Breast epithelium (tissue), 4 donors: ENCODE measurements around the gene C2orf74. TPM values are rescaled to one million over a fixed set of nuclear protein-coding genes. Genes with fewer than 3 reads are reported as not detected.
"Not testable (repeated sequence)": the region's sequence is repeated elsewhere in the genome, so short reads cannot be mapped to it uniquely, and the experiment has no call there.

Experiments used
- DNase-seq, 2 donors: peaks; one replicate each; pipeline ENCODE4 v3.0.0-alpha.2; 2019; ENCODE audit warnings: low spot score in 2 of 2
- H3K27ac ChIP-seq, 2 donors: fragments of 200-600 bp; sonication (generic) in 1 of 2; one replicate each; pipeline ENCODE4 v1.5.1; 2016 to 2019; ENCODE audit warnings: mild to moderate bottlenecking in 1 of 2
- H3K27me3 ChIP-seq, 2 donors: fragments of 200-600 bp; sonication (generic) in 1 of 2; one replicate each; pipeline versions ENCODE4 v1.5.1 to v1.6.0; 2017 to 2019; ENCODE audit warnings: control low read depth in 1 of 2, mild to moderate bottlenecking in 1 of 2
- H3K36me3 ChIP-seq: fragments of 200-600 bp; one replicate; pipeline ENCODE4 v1.5.1; 2019
- H3K4me1 ChIP-seq, 2 donors: fragments of 200-600 bp; sonication (generic); one replicate each; pipeline ENCODE4 v1.5.1; 2016 to 2019; ENCODE audit warnings: control low read depth in 1 of 2
- H3K4me3 ChIP-seq, 3 donors: fragments of 200-600 bp; sonication (generic); 1 replicate in 2 of 3; 2 replicates in 1 of 3; pipeline ENCODE4 v1.5.1; 2016 to 2019; ENCODE audit warnings: mild to moderate bottlenecking in 3 of 3, moderate library complexity in 2 of 3
- H3K9me3 ChIP-seq, 2 donors: fragments of 200-600 bp; sonication (generic) in 1 of 2; one replicate each; pipeline ENCODE4 v1.5.1; 2016 to 2019; ENCODE audit warnings: control low read depth in 1 of 2
- CTCF ChIP-seq, 3 donors: fragments of 450-650 bp; IDR thresholded peaks; one replicate each; pipeline ENCODE4 v1.5.1; 2016 to 2017; ENCODE audit warnings: antibody characterized with exemption in 3 of 3, mild to moderate bottlenecking in 3 of 3, moderate library complexity in 3 of 3
- POLR2A ChIP-seq: fragments of 450-650 bp; IDR thresholded peaks from one replicate; pipeline ENCODE4 v1.6.1; 2016; ENCODE audit warnings: antibody characterized with exemption, mild to moderate bottlenecking, moderate library complexity
- POLR2AphosphoS5 ChIP-seq, 3 donors: sonication (generic); formaldehyde crosslinking; IDR thresholded peaks; one replicate each; pipeline ENCODE4 v1.6.1; 2017; ENCODE audit warnings: antibody characterized with exemption in 3 of 3
- intact Hi-C: fragments of 100-400 bp; cut with DNase I; formaldehyde crosslinking; loops from one replicate; pipeline ENCODE4 v1.15.1; 2023; ENCODE audit warnings: low total_unique reads
- total RNA-seq, 3 donors: library from RNA; depleted of rRNA; stranded (reverse); fragments of >200 nt; gene quantifications; one replicate each; pipeline ENCODE4 v1.1.0, GENCODE V29; 2016

The C2orf74 gene
- total RNA-seq, 3 donors from 2014 or later, result 15.7 to 40.5 (median 19.8) TPM

- intact Hi-C loops, result no loop called here
- no peak for DNase-seq
- no peaks in the 10 kb centered on the region for H3K36me3 ChIP-seq
- H3K4me3 ChIP-seq, result no peak overlapping the region
- TF ChIP-seq POLR2A (no peak), CTCF (IDR thresholded peaks at IDR 0.05) (no peak), POLR2AphosphoS5 (IDR thresholded peaks at IDR 0.05) (no peak)
- H3K27me3 ChIP-seq, result no peaks in the 10 kb centered on the region
- no peaks in the 10 kb centered on the region for H3K4me1 ChIP-seq
- H3K27ac ChIP-seq, result no peak overlapping the region
- no peaks in the 10 kb centered on the region for H3K9me3 ChIP-seq
Measured at GRCh38 chr2:61193670-61194561, 31.9 kb downstream of the C2orf74 start.

GRCh38 chr2:61194646-61195045, 32.7 kb downstream of the C2orf74 start:
- H3K9me3 ChIP-seq, intact Hi-C loops, H3K4me1 ChIP-seq, H3K4me3 ChIP-seq, H3K27ac ChIP-seq, H3K27me3 ChIP-seq, H3K36me3 ChIP-seq, DNase-seq: not testable (repeated sequence)

GRCh38 chr2:61196671-61197070, 34.7 kb downstream of the C2orf74 start:
- no peaks in the 10 kb centered on the region for H3K36me3 ChIP-seq
- no peak for DNase-seq
- intact Hi-C loops, result no loop called here
- H3K27me3 ChIP-seq, result no peaks in the 10 kb centered on the region
- H3K4me1 ChIP-seq, result no peaks in the 10 kb centered on the region
- no peak overlapping the region for H3K27ac ChIP-seq
- H3K9me3 ChIP-seq, result no peaks in the 10 kb centered on the region
- no peak overlapping the region for H3K4me3 ChIP-seq
- no peak for TF ChIP-seq POLR2AphosphoS5 (IDR thresholded peaks at IDR 0.05)
- TF ChIP-seq CTCF (IDR thresholded peaks at IDR 0.05), result no peak
- TF ChIP-seq POLR2A, result no peak

GRCh38 chr2:61205132-61205531, 43.1 kb downstream of the C2orf74 start:
- H3K36me3 ChIP-seq, result peaks cover 20% of the 10 kb centered on the region
- TF ChIP-seq CTCF (IDR thresholded peaks at IDR 0.05), result no peak
- TF ChIP-seq POLR2A, result no peak
- no peak for TF ChIP-seq POLR2AphosphoS5 (IDR thresholded peaks at IDR 0.05)
- no peak overlapping the region for H3K27ac ChIP-seq
- intact Hi-C loops, result no loop called here
- no peaks in the 10 kb centered on the region for H3K4me1 ChIP-seq
- H3K4me3 ChIP-seq, result no peak overlapping the region
- no peak for DNase-seq
- H3K27me3 ChIP-seq, result no peaks in the 10 kb centered on the region
- no peaks in the 10 kb centered on the region for H3K9me3 ChIP-seq

- Histone ChIP-seq H3K36me3 (no peaks in the 10 kb centered on the region), H3K27ac (no peak overlapping the region), H3K4me3 (no peak overlapping the region), H3K9me3 (no peaks in the 10 kb centered on the region), H3K4me1 (no peaks in the 10 kb centered on the region), H3K27me3 (no peaks in the 10 kb centered on the region)
- DNase-seq, result no peak
- intact Hi-C loops, result no loop called here
- no peak for TF ChIP-seq CTCF (IDR thresholded peaks at IDR 0.05)
- no peak for TF ChIP-seq POLR2A
- no peak for TF ChIP-seq POLR2AphosphoS5 (IDR thresholded peaks at IDR 0.05)
Measured at GRCh38 chr2:61210332-61210981, 48.5 kb downstream of the C2orf74 start.
